DMS79 (cell line): Measurements from ENCODE around the gene GJD4.

Source experiments
- DNase-seq: peaks from one replicate; lab custom pipeline; 2025; lab: John Stamatoyannopoulos, UW

The GJD4 gene

DNA sequence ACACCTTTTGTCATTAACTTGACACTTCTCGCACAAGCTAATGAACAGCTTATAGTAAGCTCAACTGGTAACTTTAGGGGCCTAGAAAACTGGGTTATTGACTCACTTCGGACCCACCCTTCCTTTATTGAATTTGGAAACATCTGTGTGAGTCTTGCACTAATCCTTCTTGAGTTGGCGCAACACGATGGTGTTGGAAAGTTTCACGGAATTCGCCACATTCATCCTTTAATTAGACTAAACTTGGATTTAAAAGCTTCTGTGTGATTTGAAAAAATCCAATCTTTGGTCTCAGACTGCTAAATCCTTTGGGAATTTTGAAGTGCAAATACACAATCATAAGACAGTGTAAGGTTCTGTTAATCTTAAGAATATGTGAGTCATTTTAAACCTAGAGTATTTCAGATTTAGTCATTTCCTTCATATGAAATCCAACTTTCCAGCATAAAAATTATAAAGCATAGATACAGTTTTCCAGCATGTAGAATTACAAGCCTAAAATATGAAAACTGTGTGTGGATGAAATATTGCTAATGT, 21.9 kb downstream of the GJD4 start:
- no peak for DNase-seq

DNA sequence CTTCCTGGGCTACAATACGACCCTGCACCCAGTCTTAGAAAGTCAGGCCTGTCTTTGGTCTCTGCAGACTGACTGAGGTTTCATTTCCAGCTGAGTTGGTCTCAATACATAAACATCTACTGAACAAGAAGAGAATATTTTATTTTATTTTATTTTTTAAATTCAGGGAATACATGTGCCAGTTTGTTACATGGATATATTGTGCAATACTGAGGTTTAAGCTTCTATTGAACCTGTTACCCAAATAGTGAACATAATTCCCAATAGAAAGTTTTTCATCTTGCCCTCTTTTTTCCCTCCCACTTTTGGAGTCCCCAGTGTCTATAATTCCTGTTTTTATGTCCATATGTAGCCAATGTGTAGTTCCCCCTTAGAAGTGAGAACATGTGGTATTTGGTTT, 26.3 kb downstream of the GJD4 start:
- no peak for DNase-seq

DNA sequence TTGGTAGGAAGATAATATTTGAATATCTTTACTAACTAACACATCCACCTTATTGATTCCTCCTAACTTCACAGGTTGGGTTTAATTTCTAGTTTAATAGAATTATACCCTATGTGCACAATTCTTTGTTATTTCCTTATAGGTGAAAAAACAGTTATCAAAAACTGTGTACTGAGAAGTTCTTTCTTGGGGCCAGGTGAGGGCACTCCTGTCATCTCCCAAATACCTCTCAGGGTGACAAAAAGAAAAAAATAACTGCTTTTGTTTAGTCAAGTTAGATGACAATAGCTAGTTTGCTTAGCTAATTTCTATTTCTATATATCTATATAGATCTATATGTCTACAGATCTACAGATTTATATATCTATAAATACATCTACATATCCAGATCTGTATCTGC, 26.9 kb downstream of the GJD4 start:
- DNase-seq = no peak

DNA sequence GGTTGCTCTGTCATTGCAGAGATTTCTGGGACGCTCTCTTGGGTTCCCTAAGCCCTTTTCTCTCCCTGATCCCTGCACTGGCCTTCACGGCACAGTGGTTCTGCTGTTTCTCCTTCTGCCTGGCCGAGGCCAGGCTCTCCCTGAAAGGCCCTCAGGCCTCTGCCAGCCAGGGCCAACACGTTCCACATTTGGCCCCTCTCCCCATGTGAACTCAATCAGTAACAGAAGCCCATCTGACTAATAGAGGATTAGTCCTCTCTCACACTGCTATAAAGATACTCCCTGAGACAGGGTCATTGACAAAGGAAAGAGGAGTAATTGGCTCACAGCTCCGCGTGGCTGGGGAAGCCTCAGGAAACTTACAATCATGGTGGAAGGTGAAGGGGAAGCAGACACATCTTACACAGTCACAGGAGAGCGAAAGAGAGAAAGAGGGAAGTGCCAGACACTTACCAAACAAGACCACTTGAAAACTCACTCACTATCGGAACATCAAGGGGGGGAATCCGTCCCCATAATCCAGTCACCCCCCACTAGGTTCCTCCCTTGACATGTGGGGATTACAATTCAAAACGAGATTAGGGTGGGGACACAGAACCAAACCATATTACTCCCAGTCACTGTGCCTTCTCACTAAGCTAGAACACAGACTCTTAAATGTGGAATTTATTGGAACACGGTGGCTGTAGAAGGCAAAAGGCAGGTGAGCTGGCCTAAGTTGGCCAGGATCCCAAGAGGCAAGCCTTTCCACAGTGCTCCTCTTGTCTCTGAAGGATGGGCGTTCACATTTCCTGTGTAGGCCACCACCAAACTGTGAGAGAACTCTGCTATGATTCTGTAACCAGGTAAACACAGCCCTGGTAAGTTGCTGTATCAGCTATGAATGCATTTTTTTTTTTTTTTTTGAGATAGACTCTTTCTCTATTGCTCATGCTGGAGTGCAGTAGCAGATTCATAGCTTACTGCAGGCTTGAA, 28.2 kb downstream of the GJD4 start:
- no peak for DNase-seq

DNA sequence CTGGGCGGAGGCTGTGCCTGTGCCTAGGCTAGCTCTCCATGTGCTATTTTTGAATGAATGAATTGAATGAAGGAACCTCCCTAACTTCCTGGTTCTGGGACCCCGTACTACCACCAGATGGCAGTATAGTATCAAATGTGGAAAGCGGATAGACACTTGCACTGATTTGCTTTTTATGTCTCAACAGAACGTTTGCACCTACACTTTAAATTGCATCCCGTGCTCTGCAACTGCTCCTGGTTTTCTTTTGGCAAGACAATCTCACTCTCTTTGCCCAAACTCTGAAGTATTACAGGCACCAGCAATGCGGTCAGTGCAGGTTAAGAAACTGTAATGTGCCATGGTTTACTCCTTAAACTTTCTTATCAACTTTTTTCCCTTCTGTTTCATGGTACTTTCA, 30.4 kb downstream of the GJD4 start:
- DNase-seq = no peak

DNA sequence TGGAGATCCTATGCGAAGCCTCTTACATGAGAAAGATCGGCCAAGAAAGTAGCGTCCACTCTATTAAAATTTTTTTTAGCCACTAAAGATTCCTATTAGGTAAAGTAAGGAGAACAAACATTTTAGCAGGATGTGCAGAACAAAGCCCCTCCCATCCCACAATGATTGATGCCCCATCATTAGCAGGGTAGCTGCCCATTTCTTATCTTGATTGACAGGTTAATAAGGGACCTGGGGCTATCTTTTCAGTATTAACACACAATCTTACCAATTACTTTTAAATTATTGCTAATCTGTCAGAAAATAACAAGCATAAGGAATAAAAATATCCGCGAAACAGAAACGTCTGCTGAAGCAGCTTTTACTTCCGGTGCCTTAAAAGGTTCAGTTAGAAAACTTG, 31.8 kb downstream of the GJD4 start:
- no peak for DNase-seq

DNA sequence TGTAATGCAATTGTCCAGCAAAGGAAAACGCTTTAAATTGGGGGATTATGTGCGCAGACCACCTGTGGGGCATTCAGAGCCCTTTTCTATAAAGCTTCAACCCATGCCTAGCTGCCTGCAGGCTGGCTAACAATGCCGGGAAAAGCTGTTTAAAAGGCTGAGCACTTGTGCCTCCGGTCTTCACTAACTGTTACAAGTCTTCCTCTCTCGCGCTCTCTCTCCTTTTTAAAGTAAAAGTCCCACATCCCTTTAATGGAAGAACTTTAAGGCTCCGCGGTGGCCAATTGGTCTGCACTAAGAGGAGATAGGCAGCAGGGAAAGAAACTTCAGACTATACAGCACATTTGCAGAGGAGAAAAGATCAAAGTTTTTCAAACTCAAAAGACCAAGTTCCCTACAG, 32.3 kb downstream of the GJD4 start:
- no peak for DNase-seq

DNA sequence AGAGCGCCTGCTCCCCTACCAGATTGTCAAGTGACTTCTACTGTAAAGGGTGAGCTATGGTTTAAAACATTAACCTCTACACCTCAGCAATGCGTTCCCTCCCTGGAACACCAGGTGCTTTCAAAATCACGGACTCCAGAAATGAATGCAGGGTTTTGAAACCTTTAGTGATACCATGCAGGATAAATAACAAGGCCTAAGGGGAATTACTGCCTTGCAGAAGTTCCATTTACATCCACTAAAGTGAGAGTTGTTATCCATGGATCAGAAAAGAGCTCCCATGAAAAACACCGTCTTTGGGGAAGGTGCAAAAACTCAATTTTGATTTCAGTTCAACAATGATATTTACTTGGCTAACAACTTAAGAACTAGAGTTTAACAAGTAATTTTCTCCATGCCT, 33.0 kb downstream of the GJD4 start:
- DNase-seq = no peak

DNA sequence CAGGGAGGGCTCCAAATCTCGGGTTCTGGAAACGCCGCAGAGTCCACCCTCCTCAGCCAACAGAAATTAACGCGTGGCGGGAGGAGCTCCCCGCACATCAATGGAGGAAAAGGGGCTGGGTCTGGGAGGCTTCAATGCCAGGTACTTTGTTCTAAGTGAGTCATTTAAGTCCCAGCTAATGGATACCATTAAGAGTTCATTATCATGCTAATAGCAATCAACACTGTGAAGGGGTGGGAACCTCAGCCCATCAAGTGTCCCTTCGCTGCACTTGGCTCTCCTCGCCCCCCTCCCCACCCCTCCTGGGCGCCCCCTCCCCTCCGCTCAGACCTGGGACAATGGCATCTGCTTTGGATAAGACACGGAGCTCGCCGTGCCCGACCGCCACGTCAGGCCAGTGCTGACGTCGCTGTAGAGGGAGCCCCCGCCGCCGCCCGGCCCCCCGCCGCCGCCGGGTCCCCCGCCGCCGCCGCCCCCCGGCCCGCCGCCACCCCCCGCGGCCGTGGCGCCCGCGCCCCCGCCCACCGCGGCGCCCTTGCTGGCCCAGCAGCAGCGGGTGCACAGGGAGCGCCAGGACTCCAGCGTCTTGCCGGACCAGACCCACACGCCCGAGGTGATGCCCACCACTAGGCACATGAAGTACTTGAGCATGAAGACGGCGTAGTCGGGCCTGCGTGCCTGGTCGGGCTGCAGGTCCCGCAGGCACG, 34.0 kb downstream of the GJD4 start:
- DNase-seq = no peak

DNA sequence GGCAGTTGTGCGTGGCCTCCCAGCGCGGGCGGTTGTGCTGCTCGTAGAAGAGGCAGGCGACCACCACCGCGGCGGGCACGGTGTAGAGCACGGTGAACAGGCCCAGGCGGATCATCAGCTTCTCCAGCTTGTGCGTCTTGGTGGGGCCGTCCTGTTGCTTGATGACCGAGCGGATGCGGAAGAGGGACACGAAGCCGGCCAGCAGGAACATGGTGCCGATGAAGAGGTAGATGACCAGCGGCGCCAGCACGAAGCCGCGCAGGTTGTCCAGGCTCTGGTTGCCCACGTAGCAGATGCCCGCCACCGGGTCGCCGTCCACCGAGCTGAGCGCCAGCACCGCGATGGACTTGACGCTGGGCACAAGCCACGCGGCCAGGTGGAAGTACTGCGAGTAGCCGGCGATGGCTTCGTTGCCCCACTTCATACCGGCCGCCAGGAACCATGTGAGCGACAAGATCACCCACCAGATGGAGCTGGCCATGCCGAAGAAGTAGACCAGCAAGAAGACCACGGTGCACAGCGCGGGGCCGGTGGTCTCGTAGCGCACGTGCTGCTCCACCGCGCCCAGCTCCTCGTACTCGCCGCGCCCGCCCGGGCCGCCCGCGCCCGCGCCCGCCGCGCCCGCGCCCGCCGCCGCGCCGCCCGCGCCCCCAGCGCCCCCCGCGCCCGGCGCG, 34.7 kb downstream of the GJD4 start:
- DNase-seq = no peak

DNA sequence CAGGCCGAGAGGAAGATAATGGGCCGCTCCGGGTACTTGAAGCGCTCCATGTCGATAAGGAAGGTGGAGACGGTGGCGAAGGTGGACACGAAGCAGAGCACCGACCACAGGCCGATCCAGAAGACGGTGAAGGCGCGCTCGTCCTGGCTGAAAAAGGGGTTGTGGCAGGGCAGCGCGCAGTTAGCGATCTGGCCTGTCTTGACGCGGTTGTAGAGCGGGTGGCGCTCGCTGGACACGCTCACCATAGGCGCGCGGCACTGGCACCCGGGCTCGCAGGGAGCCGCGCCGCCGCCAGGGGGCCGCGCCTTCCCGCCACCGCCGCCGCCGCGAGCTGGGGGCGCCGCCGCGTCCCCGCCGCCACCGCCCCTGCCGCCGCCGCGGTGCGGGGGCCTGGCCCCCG, 35.3 kb downstream of the GJD4 start:
- no peak for DNase-seq

DNA sequence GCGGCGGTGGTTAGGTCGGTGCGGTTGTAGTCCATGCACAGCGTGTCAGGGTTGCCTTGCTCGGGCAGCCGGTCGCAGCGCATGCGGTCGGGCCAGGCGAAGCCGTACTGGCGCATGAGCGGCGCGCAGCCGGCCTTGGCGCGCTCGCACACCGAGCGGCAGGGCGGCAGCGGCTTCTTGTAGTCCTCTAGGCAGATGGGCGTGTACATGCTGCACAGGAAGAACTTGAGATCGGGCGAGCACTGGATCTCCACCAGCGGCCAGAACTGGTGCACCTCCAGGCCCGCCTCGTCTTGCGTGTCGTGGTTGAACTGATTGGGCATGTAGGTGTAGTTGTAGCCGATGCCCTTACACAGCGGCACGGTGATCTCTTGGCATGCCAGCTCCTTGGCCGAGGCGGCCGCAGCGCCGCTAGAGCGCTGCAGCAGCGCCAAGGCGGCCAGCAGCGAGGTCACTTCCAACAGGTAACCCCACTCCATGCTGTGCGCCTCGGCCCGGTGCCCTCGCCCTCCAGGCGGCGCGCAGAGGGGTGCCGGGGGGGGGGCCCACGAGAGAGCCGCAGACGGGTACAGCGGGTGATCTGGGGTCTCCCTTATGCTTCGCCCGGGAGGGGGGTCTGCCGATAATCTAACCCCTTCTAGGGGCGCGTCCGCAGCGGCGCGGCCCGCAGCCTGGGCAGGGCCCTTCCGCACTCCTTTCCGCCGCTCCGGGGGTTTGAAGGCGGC, 36.0 kb downstream of the GJD4 start:
- DNase-seq = peak; percentile 12

DNA sequence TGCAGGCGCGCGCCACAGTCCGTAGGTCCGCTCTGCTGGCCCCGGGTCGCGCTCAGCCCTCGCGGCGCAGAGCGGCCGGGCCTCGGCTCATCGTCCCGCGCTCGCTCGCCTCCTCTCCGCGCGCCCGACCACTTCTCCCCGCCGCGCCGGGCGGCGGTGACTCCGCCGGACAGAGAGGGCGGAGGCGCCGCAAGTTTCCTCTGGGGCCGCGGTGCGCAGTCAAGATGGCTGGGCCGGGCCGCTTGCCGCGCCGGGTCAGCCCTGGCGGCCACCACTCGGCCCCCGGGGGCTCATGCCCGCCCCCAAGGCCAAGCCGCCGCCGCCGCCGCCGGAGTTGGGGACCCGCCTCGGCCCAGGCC, 36.5 kb downstream of the GJD4 start:
- DNase-seq = no peak

DNA sequence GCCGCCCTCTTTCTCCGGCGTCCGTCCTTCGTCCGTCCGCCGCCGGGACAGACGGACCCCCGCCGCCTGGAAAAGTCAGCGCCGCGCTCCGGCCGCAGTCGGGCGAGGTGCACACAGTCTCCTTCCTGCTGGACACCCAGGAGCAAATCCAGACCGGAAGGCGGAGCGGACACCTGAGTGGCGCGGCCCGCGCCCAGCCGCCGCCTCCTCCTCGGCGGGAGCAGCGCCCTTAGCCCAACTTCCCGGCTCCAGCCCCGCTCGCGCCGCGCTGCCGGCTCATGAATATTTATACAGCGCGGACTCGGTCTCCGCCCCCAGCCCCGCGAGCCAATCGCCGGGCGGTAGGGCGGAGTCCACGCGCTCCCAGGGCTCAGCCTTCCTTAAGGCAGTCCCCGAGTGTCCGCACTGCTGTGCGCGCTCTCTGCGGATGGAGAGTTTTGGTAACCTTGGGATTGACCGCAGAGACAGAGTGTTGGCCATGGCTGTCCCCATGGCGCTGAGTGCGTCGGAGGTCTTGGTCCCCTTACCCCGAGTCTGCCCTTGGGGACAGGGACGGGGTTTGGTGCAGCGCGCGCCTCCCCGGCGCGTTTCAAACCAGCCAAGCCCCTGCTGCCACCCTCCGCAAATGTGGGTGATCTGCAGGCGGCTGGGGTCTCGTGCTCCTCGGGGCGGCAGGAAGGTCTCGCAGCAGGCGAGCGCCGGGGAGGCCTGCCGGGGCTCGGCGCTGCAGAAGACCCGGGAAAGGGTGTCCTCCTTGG, 37.1 kb downstream of the GJD4 start, which contains the start of gene FZD8:
Gene FZD8, minus strand, starts transcription at position 262 of the 758 bp plus-strand sequence. CDS start 867 bp downstream, outside the sequence.
- DNase-seq = peak; percentile 25

DNA sequence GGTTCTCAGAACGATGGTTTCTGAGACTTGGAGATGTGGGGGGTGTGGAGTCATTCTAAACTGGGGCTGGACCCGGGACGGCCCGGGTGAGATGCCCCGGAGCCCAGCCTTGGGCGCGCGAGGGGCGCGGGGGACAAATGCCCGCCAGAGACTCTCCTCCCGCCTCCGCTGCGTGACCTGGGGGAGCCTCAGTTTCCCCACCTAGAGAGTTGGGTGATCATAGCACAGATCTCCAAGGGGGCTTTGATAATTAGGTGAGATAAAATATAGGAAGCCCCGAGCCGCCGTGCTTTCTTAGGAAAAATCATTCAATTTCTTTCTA, 37.6 kb downstream of the GJD4 start:
- no peak for DNase-seq

DNA sequence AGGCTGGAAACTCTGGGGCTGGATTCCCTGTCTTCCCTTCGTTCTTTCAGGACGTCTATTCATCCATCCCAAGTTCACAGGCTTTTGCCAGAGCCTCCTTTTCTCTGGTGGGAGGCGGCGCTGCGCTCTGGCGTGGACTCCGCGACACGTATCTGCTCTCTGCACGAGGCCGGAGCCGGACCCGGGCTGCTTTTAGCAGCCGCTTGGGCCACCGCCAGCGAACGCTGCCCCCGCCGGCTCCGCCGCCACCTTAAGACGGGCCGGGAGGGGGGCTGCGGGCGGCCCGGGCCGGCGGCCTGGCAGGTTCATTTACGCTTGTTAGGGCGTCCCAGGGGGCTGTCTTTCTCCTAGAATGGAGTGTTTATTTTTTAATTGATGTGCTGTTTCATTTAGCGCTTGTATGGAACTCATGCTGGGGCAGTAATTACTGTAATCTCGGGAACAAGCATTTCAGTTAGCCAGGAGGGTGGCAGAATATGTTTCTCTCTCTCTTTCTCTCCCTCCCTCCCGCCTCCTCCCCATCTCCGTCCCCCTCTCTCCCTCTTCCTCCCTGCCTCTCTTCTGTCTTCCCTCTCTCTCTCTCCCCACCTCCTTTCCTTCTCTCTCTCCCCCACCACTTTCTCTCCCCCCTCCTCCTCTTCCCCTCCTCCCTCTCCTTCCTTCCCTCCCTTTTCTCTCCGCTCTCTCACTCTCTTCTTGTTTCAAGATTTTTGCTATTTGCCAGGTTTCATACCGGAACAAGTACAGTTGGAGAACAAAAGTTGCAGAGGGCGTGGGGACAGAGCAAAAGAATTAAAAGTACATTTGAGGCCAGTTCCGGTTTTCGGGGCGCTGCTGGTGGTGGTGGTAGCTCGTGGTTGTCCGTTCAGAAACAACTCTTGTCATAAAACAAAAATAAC, 38.3 kb downstream of the GJD4 start:
- DNase-seq = no peak

DNA sequence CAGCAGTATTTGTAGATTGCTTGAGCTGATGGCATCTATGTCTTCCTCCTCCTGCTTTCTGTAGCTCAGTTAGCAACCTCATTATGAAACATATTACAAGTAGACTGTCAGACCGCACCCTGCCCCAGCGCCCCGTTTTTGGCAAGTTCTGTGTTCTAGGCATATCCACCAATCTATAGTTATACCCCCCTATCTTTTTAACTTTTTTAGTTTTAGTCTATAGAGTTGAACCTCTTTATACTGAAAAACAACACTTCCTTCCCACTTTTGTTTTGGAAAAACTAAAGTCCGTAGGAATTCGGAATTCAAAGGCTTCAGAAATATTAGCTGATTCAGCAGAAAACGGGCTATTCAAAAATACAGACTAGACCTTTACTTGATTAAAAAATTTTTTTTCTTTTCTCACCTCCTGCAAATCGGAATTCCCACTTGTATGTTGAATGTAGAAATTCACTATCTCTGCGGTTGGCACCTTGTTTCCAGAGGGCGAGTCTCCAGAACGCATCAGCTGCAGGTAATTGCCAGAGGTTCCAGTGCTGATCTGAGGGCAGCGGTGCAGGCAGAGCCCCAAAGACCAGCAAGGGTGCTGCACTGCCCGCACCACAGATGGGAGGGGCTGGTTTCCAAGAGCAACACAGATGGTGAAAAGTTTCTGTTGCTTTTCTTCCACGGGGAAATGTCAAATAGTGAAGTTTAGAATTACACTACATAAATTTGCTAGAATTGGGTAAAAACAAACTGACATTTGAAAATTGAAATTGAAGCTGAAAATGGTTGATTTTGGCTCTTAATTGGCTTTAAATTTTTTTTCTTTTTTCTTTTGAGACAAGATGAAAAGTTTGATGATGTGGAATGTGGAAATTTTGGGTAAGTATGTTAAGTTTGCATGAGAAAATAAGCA, 39.2 kb downstream of the GJD4 start:
- no peak for DNase-seq

DNA sequence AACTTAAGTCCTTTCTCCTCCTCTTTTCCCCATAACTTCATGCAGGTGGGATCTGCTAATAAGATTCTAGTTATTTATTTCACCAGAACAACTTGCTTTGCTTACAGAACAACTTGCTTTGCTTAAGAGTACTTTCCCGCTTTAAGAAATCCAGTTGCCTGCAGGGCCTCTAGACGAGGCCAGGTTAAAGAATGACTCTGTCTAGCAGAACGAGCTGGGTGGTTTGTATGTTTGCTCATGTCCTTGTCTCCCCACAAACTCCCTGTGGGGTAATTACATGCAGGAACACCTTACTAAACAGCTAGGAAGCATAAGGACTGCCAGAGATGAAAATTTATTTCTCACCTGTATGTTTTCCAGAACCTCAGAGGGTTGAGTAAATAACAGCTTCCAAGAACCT, 45.8 kb downstream of the GJD4 start:
- DNase-seq = no peak

DNA sequence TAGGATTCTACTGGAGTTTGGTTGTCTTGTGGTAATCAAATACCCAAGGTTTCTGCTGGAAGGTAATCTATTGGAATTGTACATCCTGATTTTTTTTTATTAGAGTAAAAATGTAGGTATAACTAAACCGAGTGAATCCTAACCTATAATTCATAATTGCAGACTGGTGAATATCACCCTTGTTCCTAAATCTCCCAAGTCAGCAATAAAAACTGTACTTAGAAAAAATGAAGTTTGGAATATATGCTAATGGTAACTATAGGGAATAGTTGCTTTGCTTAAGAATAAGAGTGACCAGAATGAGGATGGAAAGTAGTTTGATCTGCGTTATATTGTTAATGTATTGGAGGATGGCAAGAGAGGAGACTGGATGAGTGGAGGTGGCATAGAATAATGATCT, 47.7 kb downstream of the GJD4 start:
- no peak for DNase-seq
